ENCODE data around the gene GMDS. TPM values are rescaled to one million over a fixed set of nuclear protein-coding genes. Genes with fewer than 3 reads are reported as not detected.

The GMDS gene
- total and polyA plus RNA-seq, 2 of the 4 experiments (the other 2 are of a cell fraction): 7.3 to 21.9 TPM

GRCh38 chr6:1586861-1587450 is 658.4 kb downstream of the GMDS start:
- Histone ChIP-seq H3K4me3 (ENCODE audit: insufficient read depth, low read depth, low read length) (no peak overlapping the region), H4K8ac (ENCODE audit: low read depth in 2 of 2, low read length in 2 of 2) (no peak overlapping the region), H3K9ac (ENCODE audit: low read depth, low read length) (no peak overlapping the region), H3K56ac (ENCODE audit: extremely low read depth, insufficient read depth, low read length) (no peak overlapping the region), H3K9me1 (ENCODE audit: insufficient read depth, low read length) (no peaks in the 10 kb centered on the region), H3K27ac (ENCODE audit: insufficient read depth, low read length) (no peak overlapping the region), H3K9me3 (ENCODE audit: control insufficient read depth, insufficient read depth, low read length) (peaks cover 8% of the 10 kb centered on the region), H3K4ac (ENCODE audit: low read depth, low read length) (no peak overlapping the region), H2AFZ (replicated peaks; ENCODE audit: low read length, poor library complexity) (peak overlapping the region; percentile 43), H4K91ac (ENCODE audit: insufficient read depth, low read depth, low read length) (no peak overlapping the region), H4K20me1 (ENCODE audit: insufficient read depth, low read length) (no peaks in the 10 kb centered on the region), H2BK20ac (ENCODE audit: low read depth, low read length) (no peak overlapping the region), H2AK5ac (ENCODE audit: low read depth, low read length) (no peak overlapping the region), H3K14ac (replicated peaks; ENCODE audit: low read depth, low read length) (no peak overlapping the region), H2BK120ac (ENCODE audit: low read depth, low read length) (no peak overlapping the region), H3K4me1 (ENCODE audit: control insufficient read depth, insufficient read depth, low read length) (no peaks in the 10 kb centered on the region), H2BK5ac (ENCODE audit: low read depth, low read length, poor library complexity, severe bottlenecking) (no peak overlapping the region), H2BK15ac (ENCODE audit: low read depth, low read length) (no peak overlapping the region), H2AK9ac (replicated peaks; ENCODE audit: low read depth, low read length, poor library complexity) (no peak overlapping the region), H3K79me1 (ENCODE audit: low read depth in 1 of 2, low read length in 2 of 2) (no peaks in the 10 kb centered on the region), H3K27me3 (ENCODE audit: control insufficient read depth, insufficient read depth, low read length) (peaks cover 32% of the 10 kb centered on the region), H4K5ac (ENCODE audit: low read depth, low read length) (no peak overlapping the region), H3K23ac (ENCODE audit: low read depth, low read length) (no peak overlapping the region), H3K4me2 (ENCODE audit: low read depth, low read length) (no peak overlapping the region), H3K36me3 (ENCODE audit: control insufficient read depth, insufficient read depth, low read length) (no peaks in the 10 kb centered on the region), H3K18ac (ENCODE audit: low read depth, low read length) (no peak overlapping the region)
- CTCF ChIA-PET: no interaction called here
- no peak for ATAC-seq (ENCODE audit: low read depth)
- POLR2A ChIA-PET (ENCODE audit: unreplicated experiment): no interaction called here
- dilution Hi-C loops (cut with HindIII; ENCODE audit: low sequenced_read_pairs, unreplicated experiment) (no loop called here), intact Hi-C loops (cut with micrococcal nuclease) (no loop called here), in situ Hi-C loops (cut with MboI; ENCODE audit: low sequenced_read_pairs) (no loop called here)
- DNase-seq: no peak
- no TSS peak for BruUV-seq (replicated peaks)
- no CpG with 5 or more reads among the region's 5 CpGs for WGBS, 2 experiments (ENCODE audit: extremely low coverage in 2 of 2, insufficient read length in 1 of 2)
- no peak for TF ChIP-seq RCOR1 (IDR thresholded peaks at IDR 0.05; ENCODE audit: insufficient replicate concordance, low read length)
- TF ChIP-seq FOS (IDR thresholded peaks at IDR 0.05; ENCODE audit: low read depth, low read length): no peak
- no peak for TF ChIP-seq MAFK (IDR thresholded peaks at IDR 0.05; ENCODE audit: low read depth, low read length)
- TF ChIP-seq MXI1 (IDR thresholded peaks at IDR 0.05; ENCODE audit: borderline replicate concordance, low read depth, low read length): no peak
- TF ChIP-seq, protein P1, sequence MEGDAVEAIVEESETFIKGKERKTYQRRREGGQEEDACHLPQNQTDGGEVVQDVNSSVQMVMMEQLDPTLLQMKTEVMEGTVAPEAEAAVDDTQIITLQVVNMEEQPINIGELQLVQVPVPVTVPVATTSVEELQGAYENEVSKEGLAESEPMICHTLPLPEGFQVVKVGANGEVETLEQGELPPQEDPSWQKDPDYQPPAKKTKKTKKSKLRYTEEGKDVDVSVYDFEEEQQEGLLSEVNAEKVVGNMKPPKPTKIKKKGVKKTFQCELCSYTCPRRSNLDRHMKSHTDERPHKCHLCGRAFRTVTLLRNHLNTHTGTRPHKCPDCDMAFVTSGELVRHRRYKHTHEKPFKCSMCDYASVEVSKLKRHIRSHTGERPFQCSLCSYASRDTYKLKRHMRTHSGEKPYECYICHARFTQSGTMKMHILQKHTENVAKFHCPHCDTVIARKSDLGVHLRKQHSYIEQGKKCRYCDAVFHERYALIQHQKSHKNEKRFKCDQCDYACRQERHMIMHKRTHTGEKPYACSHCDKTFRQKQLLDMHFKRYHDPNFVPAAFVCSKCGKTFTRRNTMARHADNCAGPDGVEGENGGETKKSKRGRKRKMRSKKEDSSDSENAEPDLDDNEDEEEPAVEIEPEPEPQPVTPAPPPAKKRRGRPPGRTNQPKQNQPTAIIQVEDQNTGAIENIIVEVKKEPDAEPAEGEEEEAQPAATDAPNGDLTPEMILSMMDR (conservative IDR thresholded peaks at IDR 0.05; ENCODE audit: low read depth, low read length): no peak
- no peak for TF ChIP-seq CEBPB (IDR thresholded peaks at IDR 0.05; ENCODE audit: low read depth, low read length)
- TF ChIP-seq, protein P2, sequence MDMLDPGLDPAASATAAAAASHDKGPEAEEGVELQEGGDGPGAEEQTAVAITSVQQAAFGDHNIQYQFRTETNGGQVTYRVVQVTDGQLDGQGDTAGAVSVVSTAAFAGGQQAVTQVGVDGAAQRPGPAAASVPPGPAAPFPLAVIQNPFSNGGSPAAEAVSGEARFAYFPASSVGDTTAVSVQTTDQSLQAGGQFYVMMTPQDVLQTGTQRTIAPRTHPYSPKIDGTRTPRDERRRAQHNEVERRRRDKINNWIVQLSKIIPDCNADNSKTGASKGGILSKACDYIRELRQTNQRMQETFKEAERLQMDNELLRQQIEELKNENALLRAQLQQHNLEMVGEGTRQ (IDR thresholded peaks at IDR 0.05; ENCODE audit: low read depth, low read length): no peak
